ENCODE data around the gene RAB8B.

The RAB8B gene

GRCh38 chr15:63160638-63161037, 28.8 kb upstream of the RAB8B start:
- Histone ChIP-seq H3K27me3 (ENCODE audit: insufficient read depth, low read length) (no peaks in the 10 kb centered on the region), H2AFZ (ENCODE audit: low read length, unreplicated experiment) (no peak overlapping the region), H3K27ac (ENCODE audit: low read depth, low read length) (no peak overlapping the region), H3K36me3 (ENCODE audit: insufficient read depth, low read length) (no peaks in the 10 kb centered on the region; the same call in 1 of the 2 replicates), H3K4me3 (ENCODE audit: low read depth, low read length) (no peak overlapping the region), H3K79me2 (ENCODE audit: control insufficient read depth, insufficient read depth, low read length, unreplicated experiment) (peaks cover 17% of the 10 kb centered on the region), H3K4me1 (ENCODE audit: control insufficient read depth, insufficient read depth, low read length, unreplicated experiment) (no peaks in the 10 kb centered on the region)

GRCh38 chr15:63163217-63163616, 26.2 kb upstream of the RAB8B start:
- no peaks in the 10 kb centered on the region for H3K4me1 ChIP-seq (ENCODE audit: control insufficient read depth, insufficient read depth, low read length, unreplicated experiment)
- no peak overlapping the region for H2AFZ ChIP-seq (ENCODE audit: low read length, unreplicated experiment)
- H3K27me3 ChIP-seq (ENCODE audit: insufficient read depth, low read length), result no peaks in the 10 kb centered on the region
- no peak overlapping the region for H3K27ac ChIP-seq (ENCODE audit: low read depth, low read length)
- H3K79me2 ChIP-seq (ENCODE audit: control insufficient read depth, insufficient read depth, low read length, unreplicated experiment), result no peaks in the 10 kb centered on the region
- no peak overlapping the region for H3K4me3 ChIP-seq (ENCODE audit: low read depth, low read length)
- H3K36me3 ChIP-seq (ENCODE audit: insufficient read depth, low read length), result no peaks in the 10 kb centered on the region

DNA sequence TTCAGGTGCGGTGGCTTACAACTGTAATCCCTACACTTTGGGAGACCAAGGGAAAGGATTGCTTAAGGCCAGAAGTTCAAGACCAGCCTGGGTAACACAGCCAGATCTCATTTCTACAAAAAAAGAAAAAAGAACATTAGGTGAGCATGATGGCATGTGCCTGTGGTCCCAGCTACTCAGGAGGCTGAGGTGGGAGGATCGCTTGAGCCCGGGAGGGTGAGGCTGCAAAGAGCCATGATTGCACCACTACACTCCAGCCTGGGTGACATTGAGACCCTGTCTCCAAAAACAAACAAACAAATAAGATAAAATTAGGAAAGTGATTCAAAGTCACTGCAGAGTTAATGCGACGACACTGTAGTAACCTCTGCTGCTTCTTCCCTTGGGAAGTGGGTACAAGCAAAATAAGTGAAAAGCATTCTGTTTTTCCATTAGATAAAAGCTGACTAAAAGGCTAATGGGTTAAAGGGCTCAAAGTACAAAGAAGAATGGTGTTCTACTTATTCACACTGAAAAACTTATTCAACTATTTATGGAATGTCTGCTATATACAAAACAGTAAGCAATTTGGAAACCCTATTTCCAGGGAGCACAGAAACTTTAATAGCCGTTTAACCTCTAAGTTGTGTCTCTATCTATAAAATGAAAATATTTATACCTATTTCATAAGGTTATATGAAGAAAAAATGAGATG, 24.1 kb upstream of the RAB8B start:
- Histone ChIP-seq H3K27me3 (ENCODE audit: insufficient read depth, low read length) (no peaks in the 10 kb centered on the region), H3K36me3 (ENCODE audit: insufficient read depth, low read length) (no peaks in the 10 kb centered on the region), H3K4me3 (ENCODE audit: low read depth, low read length) (no peak overlapping the region), H2AFZ (ENCODE audit: low read length, unreplicated experiment) (no peak overlapping the region), H3K79me2 (ENCODE audit: control insufficient read depth, insufficient read depth, low read length, unreplicated experiment) (no peaks in the 10 kb centered on the region), H3K27ac (ENCODE audit: low read depth, low read length) (no peak overlapping the region), H3K4me1 (ENCODE audit: control insufficient read depth, insufficient read depth, low read length, unreplicated experiment) (no peaks in the 10 kb centered on the region)

GRCh38 chr15:63166219-63166618, 23.2 kb upstream of the RAB8B start:
- no peak overlapping the region for H3K27ac ChIP-seq (ENCODE audit: low read depth, low read length)
- H2AFZ ChIP-seq (ENCODE audit: low read length, unreplicated experiment), result no peak overlapping the region
- H3K4me3 ChIP-seq (ENCODE audit: low read depth, low read length), result no peak overlapping the region
- H3K36me3 ChIP-seq (ENCODE audit: insufficient read depth, low read length), result no peaks in the 10 kb centered on the region
- H3K4me1 ChIP-seq (ENCODE audit: control insufficient read depth, insufficient read depth, low read length, unreplicated experiment), result no peaks in the 10 kb centered on the region
- no peaks in the 10 kb centered on the region for H3K79me2 ChIP-seq (ENCODE audit: control insufficient read depth, insufficient read depth, low read length, unreplicated experiment)
- no peaks in the 10 kb centered on the region for H3K27me3 ChIP-seq (ENCODE audit: insufficient read depth, low read length)

DNA sequence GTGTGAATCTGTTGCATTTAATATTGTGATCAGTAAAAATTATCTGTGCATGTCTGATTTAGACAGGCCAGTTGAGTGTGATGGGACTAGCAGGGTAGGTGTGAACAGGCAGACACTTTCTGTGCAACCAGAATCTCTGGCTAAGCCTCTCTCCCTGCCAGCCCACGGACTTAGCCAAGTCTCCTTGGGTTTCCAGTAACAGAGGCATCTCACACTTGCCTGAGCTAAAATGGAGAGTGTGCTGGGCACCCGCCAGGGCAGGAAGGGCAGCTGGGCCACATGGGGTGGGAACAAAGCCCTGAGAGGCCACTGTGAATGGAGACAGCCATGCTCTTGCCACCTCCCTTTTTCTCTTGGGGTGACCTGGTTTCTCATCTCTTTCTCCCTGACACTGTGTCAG, 19.6 kb upstream of the RAB8B start:
- Histone ChIP-seq H2AFZ (ENCODE audit: low read length, unreplicated experiment) (no peak overlapping the region), H3K4me1 (ENCODE audit: control insufficient read depth, insufficient read depth, low read length, unreplicated experiment) (no peaks in the 10 kb centered on the region), H3K27me3 (ENCODE audit: insufficient read depth, low read length) (no peaks in the 10 kb centered on the region), H3K27ac (ENCODE audit: low read depth, low read length) (no peak overlapping the region), H3K36me3 (ENCODE audit: insufficient read depth, low read length) (no peaks in the 10 kb centered on the region), H3K79me2 (ENCODE audit: control insufficient read depth, insufficient read depth, low read length, unreplicated experiment) (no peaks in the 10 kb centered on the region), H3K4me3 (ENCODE audit: low read depth, low read length) (no peak overlapping the region)

DNA sequence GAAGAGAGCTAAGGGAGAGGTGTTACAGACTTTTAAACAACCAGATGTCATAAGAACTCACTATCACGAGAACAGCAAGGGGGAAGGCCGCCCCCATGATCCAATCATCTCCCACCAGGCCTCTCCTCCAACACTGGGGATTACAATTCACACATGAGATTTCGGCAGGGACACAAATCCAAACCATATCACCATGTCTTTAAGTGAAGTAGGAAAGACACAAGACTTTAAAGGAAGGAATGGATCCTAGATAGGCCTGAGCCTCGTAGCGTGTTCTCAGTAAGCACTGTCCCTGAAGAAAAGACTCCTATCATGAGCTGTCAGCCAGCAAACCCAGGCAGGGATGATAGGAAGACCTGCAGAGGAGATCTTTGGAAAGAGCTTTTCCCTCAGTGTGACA, 17.0 kb upstream of the RAB8B start:
- Histone ChIP-seq H3K4me1 (ENCODE audit: control insufficient read depth, insufficient read depth, low read length, unreplicated experiment) (peaks cover 3% of the 10 kb centered on the region), H3K27me3 (ENCODE audit: insufficient read depth, low read length) (no peaks in the 10 kb centered on the region), H3K79me2 (ENCODE audit: control insufficient read depth, insufficient read depth, low read length, unreplicated experiment) (no peaks in the 10 kb centered on the region), H3K36me3 (ENCODE audit: insufficient read depth, low read length) (no peaks in the 10 kb centered on the region), H3K27ac (ENCODE audit: low read depth, low read length) (no peak overlapping the region), H3K4me3 (ENCODE audit: low read depth, low read length) (no peak overlapping the region), H2AFZ (ENCODE audit: low read length, unreplicated experiment) (no peak overlapping the region)

DNA sequence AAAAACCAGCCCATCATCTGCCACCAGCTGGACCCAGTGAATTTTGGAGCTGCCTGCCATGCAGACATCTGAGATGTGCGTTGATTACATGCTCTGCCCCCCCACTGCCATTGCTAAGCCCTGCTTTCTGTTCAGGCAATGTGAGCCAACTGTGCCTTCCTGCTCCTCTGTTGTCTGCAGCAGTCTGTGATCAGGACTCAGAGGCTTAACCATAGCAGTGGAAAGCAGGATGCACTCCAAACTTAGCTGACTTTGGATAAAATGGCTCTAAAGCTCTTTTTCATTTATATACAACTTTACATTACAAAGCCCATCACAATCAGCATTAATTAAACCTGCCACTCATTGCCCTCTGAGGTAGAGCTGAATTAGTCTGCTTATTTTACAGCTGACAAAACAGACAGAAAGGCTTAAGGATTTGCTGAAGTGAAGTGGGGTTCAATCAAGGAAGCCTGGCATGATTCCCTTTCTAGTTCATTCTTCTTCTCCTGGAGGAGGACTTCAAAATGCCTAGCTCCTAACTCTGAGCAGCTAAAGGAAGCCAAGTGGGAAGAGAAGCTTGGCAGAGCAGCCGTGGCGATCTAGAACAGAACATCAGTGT, 16.5 kb upstream of the RAB8B start:
- H3K4me1 ChIP-seq (ENCODE audit: control insufficient read depth, insufficient read depth, low read length, unreplicated experiment), result peaks cover 3% of the 10 kb centered on the region
- no peaks in the 10 kb centered on the region for H3K36me3 ChIP-seq (ENCODE audit: insufficient read depth, low read length)
- H2AFZ ChIP-seq (ENCODE audit: low read length, unreplicated experiment), result no peak overlapping the region
- no peak overlapping the region for H3K27ac ChIP-seq (ENCODE audit: low read depth, low read length)
- H3K27me3 ChIP-seq (ENCODE audit: insufficient read depth, low read length), result no peaks in the 10 kb centered on the region
- H3K79me2 ChIP-seq (ENCODE audit: control insufficient read depth, insufficient read depth, low read length, unreplicated experiment), result no peaks in the 10 kb centered on the region
- no peak overlapping the region for H3K4me3 ChIP-seq (ENCODE audit: low read depth, low read length)

- H3K79me2 ChIP-seq (ENCODE audit: control insufficient read depth, insufficient read depth, low read length, unreplicated experiment), result no peaks in the 10 kb centered on the region
- H3K27me3 ChIP-seq (ENCODE audit: insufficient read depth, low read length), result no peaks in the 10 kb centered on the region
- H3K4me1 ChIP-seq (ENCODE audit: control insufficient read depth, insufficient read depth, low read length, unreplicated experiment), result peaks cover 3% of the 10 kb centered on the region
- H3K27ac ChIP-seq (ENCODE audit: low read depth, low read length), result no peak overlapping the region
- H3K36me3 ChIP-seq (ENCODE audit: insufficient read depth, low read length), result no peaks in the 10 kb centered on the region
- no peak overlapping the region for H2AFZ ChIP-seq (ENCODE audit: low read length, unreplicated experiment)
- no peak overlapping the region for H3K4me3 ChIP-seq (ENCODE audit: low read depth, low read length)
Observed at GRCh38 chr15:63176302-63176701, 13.1 kb upstream of the RAB8B start.

GRCh38 chr15:63178034-63178433, 11.4 kb upstream of the RAB8B start:
- H3K27ac ChIP-seq (ENCODE audit: low read depth, low read length), result no peak overlapping the region
- no peaks in the 10 kb centered on the region for H3K36me3 ChIP-seq (ENCODE audit: insufficient read depth, low read length)
- no peak overlapping the region for H3K4me3 ChIP-seq (ENCODE audit: low read depth, low read length)
- no peak overlapping the region for H2AFZ ChIP-seq (ENCODE audit: low read length, unreplicated experiment)
- peaks cover 3% of the 10 kb centered on the region for H3K4me1 ChIP-seq (ENCODE audit: control insufficient read depth, insufficient read depth, low read length, unreplicated experiment)
- no peaks in the 10 kb centered on the region for H3K79me2 ChIP-seq (ENCODE audit: control insufficient read depth, insufficient read depth, low read length, unreplicated experiment)
- no peaks in the 10 kb centered on the region for H3K27me3 ChIP-seq (ENCODE audit: insufficient read depth, low read length)

DNA sequence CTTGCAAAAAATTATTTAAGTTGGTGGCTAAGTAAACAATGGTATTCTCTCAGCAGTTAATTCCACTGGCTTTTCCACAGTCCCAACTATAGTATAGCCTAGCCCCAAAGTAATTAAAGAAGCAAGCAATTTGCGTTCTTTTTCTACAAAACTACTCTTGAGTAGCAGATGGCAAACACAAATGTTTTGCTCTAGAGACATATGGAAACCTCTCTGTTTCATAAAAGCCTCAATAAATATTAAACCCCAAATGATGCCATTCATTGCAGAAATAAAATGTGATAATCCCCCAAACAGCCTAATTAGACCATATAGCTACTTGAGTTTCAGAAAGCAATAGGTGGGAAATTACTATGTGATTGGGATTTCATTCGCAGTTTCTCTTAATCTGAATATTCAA, 8.7 kb upstream of the RAB8B start:
- Histone ChIP-seq H3K27me3 (ENCODE audit: insufficient read depth, low read length) (no peaks in the 10 kb centered on the region), H3K79me2 (ENCODE audit: control insufficient read depth, insufficient read depth, low read length, unreplicated experiment) (no peaks in the 10 kb centered on the region), H3K36me3 (ENCODE audit: insufficient read depth, low read length) (no peaks in the 10 kb centered on the region), H3K27ac (ENCODE audit: low read depth, low read length) (no peak overlapping the region), H3K4me3 (ENCODE audit: low read depth, low read length) (no peak overlapping the region), H2AFZ (ENCODE audit: low read length, unreplicated experiment) (no peak overlapping the region), H3K4me1 (ENCODE audit: control insufficient read depth, insufficient read depth, low read length, unreplicated experiment) (peaks cover 12% of the 10 kb centered on the region)

DNA sequence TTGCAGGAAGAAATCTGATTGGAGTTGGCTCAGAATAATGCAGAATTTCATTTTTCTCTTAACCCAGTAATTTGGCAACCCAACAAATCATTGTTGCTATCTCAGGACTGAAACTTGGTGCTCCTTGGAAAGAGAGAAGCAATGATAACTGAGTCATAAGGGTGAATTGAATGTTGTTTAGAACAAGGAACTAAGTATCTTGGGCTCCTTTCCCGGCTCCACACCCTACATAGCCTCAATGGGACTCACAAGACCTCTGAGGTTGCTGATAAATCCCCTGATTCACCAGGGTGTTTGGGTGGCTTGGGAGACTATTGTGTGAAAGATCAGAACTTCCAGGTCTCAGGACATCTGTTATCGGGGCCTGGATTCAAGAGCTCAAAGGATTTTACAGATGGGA, 7.8 kb upstream of the RAB8B start:
- no peak overlapping the region for H3K27ac ChIP-seq (ENCODE audit: low read depth, low read length)
- H3K4me1 ChIP-seq (ENCODE audit: control insufficient read depth, insufficient read depth, low read length, unreplicated experiment), result peaks cover 18% of the 10 kb centered on the region
- H2AFZ ChIP-seq (ENCODE audit: low read length, unreplicated experiment), result no peak overlapping the region
- no peak overlapping the region for H3K4me3 ChIP-seq (ENCODE audit: low read depth, low read length)
- no peaks in the 10 kb centered on the region for H3K36me3 ChIP-seq (ENCODE audit: insufficient read depth, low read length)
- no peaks in the 10 kb centered on the region for H3K79me2 ChIP-seq (ENCODE audit: control insufficient read depth, insufficient read depth, low read length, unreplicated experiment)
- H3K27me3 ChIP-seq (ENCODE audit: insufficient read depth, low read length), result no peaks in the 10 kb centered on the region
